SK-N-MC (cell line): Measurements from ENCODE around the gene FBXL4.

Experiments
- DNase-seq: peaks from one replicate; pipeline ENCODE4 v3.0.0-alpha.2; 2011; ENCODE audit warnings: low read depth, low spot score
- H3K27ac ChIP-seq: fragments of 200-600 bp; sonication (generic); 2 replicates; pipeline ENCODE4 v1.5.1; 2016; ENCODE audit warnings: mixed run types
- H3K36me3 ChIP-seq: fragments of 200-600 bp; sonication (generic); 2 replicates; pipeline ENCODE4 v1.6.1; 2017; ENCODE audit warnings: antibody characterized with exemption, low read length, mixed read lengths; ENCODE audit not compliant: insufficient read depth
- H3K4me3 ChIP-seq: fragments of 200-600 bp; sonication (generic); 2 replicates; pipeline ENCODE4 v1.5.1; 2016
- H3K9ac ChIP-seq: fragments of 200-600 bp; sonication (generic); 2 replicates; pipeline ENCODE4 v1.8.0; 2017; ENCODE audit warnings: mixed run types, mixed read lengths; ENCODE audit not compliant: insufficient read length
- H3K9me3 ChIP-seq: fragments of 200-600 bp; sonication (generic); 2 replicates; pipeline ENCODE4 v1.6.1; 2017; ENCODE audit warnings: low read depth, mild to moderate bottlenecking, antibody characterized with exemption, low read length, moderate library complexity, mixed read lengths
- EZH2 ChIP-seq: fragments of 200-600 bp; sonication (generic); IDR thresholded peaks from one replicate; pipeline ENCODE4 v1.6.1; 2017; ENCODE audit warnings: antibody characterized with exemption
- FOXP2 ChIP-seq: optimal IDR thresholded peaks from 2 replicates; pipeline ENCODE3; 2011; ENCODE audit warnings: mild to moderate bottlenecking, moderate library complexity; ENCODE audit not compliant: insufficient read depth; ENCODE audit errors: extremely low read length, control extremely low read depth
- POLR2AphosphoS5 ChIP-seq: IDR thresholded peaks from 2 replicates; pipeline ENCODE4 v1.6.1; 2012; ENCODE audit warnings: mild to moderate bottlenecking, low read depth, low read length, borderline replicate concordance

FBXL4 gene

DNA sequence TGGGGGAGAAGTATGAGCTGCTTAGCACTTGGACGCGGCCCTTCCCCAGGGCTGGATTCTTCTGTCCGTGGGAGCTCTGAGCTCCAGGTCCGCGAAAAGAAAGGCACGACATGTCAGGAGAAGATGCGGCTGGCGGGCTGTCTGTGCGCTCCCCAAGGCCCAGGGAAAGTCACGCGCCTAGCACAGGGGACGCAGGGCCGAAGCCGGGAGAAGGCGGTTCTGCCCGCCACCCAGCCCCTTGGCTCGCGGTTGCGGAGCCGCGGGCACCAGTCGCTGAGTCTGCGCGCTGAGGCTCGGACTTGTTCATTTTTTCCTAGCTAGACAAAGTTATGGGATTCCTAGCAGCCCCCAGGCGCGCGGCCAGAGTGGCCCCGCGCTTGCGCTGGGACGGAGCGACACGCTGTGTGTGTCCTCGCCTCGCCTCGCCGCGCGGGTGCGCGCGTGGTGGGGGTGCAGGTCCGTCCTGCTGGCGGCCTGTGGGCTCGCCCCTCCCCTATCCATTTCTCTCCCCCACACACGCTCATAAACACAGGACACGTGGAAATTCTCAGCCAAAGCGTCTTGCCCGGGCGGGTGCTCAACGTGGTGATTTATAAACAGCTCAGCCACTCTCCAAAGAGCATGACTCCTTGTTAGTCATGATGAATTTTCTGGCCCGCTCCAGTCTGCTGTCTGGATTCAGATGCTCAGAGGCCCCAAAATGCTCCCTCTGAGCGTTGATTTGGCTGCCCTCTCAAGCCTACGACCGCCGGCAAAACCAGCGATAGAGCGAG is 115.3 kb downstream of the FBXL4 start:
- peaks cover 21% of the 10 kb centered on the region for H3K36me3 ChIP-seq
- peak overlapping the region; percentile 76 for H3K27ac ChIP-seq
- H3K9ac ChIP-seq = peak overlapping the region; percentile 80
- DNase-seq = no peak
- H3K9me3 ChIP-seq = peaks cover 13% of the 10 kb centered on the region; the same call in 1 of the 2 replicates
- TF ChIP-seq EZH2 (no peak), POLR2AphosphoS5 (peak; percentile 58)
- peak overlapping the region; percentile 79 for H3K4me3 ChIP-seq

DNA sequence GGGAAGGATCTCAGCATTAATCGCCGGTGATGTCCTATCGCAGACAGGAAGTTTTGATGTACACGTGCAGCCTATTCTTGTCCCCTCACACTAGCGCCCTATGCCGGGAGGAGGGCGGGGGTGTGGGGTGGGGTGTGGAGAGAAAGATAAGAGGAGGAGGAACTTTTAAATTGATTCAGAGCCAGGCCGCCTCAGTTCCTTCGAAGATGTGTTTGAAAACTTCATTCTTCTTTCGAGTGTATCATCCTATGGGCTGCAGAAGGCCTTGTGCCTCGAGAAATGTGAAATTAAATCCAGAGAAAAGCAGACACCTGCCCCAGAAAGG is 115.8 kb downstream of the FBXL4 start:
- H3K9ac ChIP-seq = peak overlapping the region; percentile 80
- H3K9me3 ChIP-seq = peaks cover 13% of the 10 kb centered on the region; the same call in 1 of the 2 replicates
- peak overlapping the region; percentile 91 for H3K27ac ChIP-seq
- no peak for DNase-seq
- peaks cover 16% of the 10 kb centered on the region for H3K36me3 ChIP-seq
- H3K4me3 ChIP-seq = peak overlapping the region; percentile 79
- no peak for TF ChIP-seq FOXP2
- no peak for TF ChIP-seq EZH2
- TF ChIP-seq POLR2AphosphoS5 = no peak; the same call in 1 of the 2 replicates

- peaks cover 13% of the 10 kb centered on the region; the same call in 1 of the 2 replicates for H3K9me3 ChIP-seq
- DNase-seq = no peak
- peak overlapping the region; percentile 80 for H3K9ac ChIP-seq
- peak overlapping the region; percentile 91 for H3K27ac ChIP-seq
- TF ChIP-seq EZH2 (no peak), POLR2AphosphoS5 (peak; percentile 75), FOXP2 (no peak)
- H3K36me3 ChIP-seq = peaks cover 9% of the 10 kb centered on the region
- H3K4me3 ChIP-seq = peak overlapping the region; percentile 79
Observed at GRCh38 chr6:98831057-98831958, 116.4 kb downstream of the FBXL4 start.

GRCh38 chr6:98830146-98830545 is 117.6 kb downstream of the FBXL4 start:
- H3K4me3 ChIP-seq = peak overlapping the region; percentile 79
- peak overlapping the region; percentile 91 for H3K27ac ChIP-seq
- H3K9me3 ChIP-seq = peaks cover 4% of the 10 kb centered on the region; the same call in 1 of the 2 replicates
- H3K9ac ChIP-seq = peak overlapping the region; percentile 56
- DNase-seq = no peak
- H3K36me3 ChIP-seq = no peaks in the 10 kb centered on the region
- no peak for TF ChIP-seq EZH2
- TF ChIP-seq POLR2AphosphoS5 = no peak
- no peak for TF ChIP-seq FOXP2

GRCh38 chr6:98828941-98829411 is 118.8 kb downstream of the FBXL4 start:
- no peaks in the 10 kb centered on the region for H3K36me3 ChIP-seq
- H3K27ac ChIP-seq = peak overlapping the region; percentile 91
- DNase-seq = no peak
- TF ChIP-seq POLR2AphosphoS5 (no peak), EZH2 (no peak), FOXP2 (no peak)
- peak overlapping the region; percentile 5 for H3K9ac ChIP-seq
- H3K9me3 ChIP-seq = no peaks in the 10 kb centered on the region
- H3K4me3 ChIP-seq = peak overlapping the region; percentile 79

DNA sequence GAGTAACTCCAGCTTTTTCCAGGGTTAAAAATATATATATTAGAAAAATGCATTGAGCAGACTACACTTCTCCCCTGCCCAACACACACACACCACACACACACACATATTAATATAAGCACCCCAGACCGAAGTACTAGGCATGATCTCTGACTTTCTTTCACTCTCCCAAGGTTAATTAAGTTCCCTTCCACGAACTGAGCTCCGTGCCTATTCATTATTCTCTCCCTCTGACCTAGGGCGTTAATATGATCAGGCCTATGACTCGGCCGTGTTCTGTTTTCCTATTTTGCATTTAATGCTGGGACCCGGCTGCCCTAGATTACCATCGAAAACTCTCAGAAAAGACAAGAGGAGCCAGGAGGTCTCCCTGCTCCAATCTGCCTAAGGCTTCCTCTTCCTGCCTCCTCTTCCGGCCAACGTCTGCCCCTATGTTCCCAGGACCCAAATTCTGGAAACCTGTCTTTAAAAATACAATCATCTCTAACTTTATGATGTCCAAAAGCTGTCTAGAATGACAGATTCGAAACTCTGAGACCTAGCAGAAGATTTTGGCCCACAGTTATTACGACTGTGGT is 119.4 kb downstream of the FBXL4 start:
- peak overlapping the region; percentile 74 for H3K4me3 ChIP-seq
- no peak for DNase-seq
- H3K9me3 ChIP-seq = no peaks in the 10 kb centered on the region
- H3K27ac ChIP-seq = peak overlapping the region; percentile 75
- TF ChIP-seq FOXP2 (no peak), EZH2 (no peak), POLR2AphosphoS5 (no peak)
- H3K9ac ChIP-seq = peak overlapping the region; percentile 78
- H3K36me3 ChIP-seq = no peaks in the 10 kb centered on the region

DNA sequence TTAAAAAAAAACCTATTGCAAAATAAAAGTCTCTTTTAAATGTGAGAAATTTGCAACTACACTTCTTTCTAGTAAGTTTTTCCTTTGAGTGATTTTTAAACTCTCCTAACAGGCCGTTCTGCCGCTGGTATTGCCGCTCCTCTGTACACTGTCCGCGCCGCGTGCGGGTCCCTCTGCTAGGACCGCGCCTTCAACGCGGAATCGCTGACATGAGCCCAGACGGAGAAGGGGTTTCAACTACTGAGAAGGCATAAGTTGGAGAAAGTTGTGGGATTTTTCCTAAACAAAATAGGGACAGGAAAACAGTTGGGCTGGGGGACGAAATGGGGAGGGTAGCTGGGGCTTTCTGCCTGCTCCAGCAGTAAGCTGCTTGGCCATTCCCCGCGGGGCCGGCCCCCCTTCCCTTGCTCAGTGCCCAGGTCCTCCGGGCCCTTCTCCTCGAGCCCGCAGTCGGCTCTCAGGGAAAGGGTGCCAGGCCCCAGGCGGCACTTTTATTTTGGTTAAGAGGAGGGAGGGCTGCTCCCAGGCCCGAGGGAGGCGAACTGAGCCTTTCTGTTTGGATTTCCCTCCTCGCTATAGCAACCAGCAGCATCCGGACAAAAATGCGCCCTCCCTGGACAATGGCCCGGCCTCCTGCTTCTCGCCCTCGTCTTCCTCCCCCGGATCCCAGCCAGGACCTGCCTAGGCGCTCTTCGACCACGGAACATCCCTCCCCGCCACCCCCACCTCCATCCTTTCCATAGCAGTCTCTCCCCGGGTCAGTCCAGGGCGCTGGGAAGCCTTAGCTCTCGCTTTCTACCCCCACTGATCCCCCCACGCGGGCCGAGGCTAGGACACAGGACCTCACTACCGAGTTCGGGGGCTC is 120.2 kb downstream of the FBXL4 start:
- Histone ChIP-seq H3K4me3 (peak overlapping the region; percentile 74), H3K27ac (peak overlapping the region; percentile 75), H3K9ac (peak overlapping the region; percentile 78), H3K9me3 (no peaks in the 10 kb centered on the region), H3K36me3 (no peaks in the 10 kb centered on the region)
- no peak for DNase-seq
- TF ChIP-seq EZH2 = no peak
